ENCODE results near the gene ZNF775. TPM values are rescaled to one million over a fixed set of nuclear protein-coding genes. Genes with fewer than 3 reads are reported as not detected.
A peak's percentile ranks its signal among the peaks of the same experiment; 100 is the strongest.

Gene ZNF775
- total RNA-seq, 1 donor from 2014 or later, result 5.0 TPM

DNA sequence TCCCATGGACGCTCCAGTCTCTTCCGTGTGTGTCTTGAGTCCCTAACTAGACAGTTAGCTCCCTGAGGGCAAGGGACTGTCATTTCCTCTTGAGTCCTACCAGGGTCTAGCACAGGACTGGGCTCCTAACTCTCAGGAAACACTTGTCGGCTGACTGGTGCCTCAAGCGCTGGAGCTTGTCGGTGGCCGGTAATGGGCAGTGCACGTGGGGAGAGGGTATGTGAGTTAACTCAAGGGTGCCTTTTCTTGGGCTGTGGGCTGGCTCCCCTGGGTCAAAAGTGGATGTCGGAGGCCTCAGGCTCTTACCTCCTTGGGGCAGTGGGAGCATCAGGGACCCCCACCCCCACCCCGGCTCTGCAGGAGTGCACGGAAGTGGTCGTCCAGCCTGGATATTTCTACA lies 32.9 kb downstream of the ZNF775 start:
- no peak for DNase-seq (ENCODE audit: low read depth)

DNA sequence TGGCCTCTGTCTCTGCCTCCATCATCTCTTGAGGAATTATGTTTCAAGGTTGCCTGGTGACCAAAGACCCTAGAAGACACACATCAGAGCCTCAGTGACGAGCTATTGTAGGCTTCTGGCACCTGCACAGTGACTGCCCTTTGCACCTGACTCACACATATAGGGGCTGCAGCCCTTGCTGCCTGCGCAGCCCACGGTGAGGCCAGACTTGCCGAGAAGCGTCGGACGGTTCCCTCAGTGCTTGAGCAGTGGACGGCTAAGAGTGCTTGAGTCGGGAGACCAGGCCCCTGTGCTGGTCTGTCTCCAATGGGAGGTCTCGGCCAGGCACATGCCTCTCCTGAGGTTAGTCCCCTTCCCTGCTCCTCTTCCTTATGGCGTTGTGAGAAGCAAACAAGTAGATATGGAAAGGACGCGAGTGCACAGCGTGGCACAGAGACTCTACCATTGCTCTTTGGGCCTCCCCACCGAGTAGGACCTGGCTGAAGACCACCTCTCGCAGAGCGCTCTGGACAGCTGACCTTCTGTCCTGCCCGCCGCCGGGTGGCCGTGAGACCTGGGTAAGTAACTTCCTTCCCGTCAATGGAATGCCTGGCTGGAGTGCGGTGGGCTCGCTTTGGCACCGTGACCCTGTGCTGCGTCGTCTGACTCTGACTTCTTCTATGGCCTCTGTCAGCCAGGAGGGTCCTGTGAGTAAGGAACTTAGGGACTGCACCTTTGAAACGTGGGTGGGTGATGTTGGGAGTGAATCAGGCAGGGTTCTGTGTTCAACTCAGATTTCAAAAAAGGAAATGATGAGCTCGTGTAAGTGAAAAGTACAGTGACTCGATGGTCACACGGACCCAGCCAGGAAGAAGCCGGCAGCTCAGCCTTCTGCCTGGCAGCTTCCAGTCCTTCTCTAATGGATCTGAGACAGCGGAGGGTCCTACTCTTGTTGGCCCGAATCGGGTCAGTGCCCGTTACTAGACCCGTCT lies 33.7 kb downstream of the ZNF775 start:
- DNase-seq (ENCODE audit: low read depth), result no peak

DNA sequence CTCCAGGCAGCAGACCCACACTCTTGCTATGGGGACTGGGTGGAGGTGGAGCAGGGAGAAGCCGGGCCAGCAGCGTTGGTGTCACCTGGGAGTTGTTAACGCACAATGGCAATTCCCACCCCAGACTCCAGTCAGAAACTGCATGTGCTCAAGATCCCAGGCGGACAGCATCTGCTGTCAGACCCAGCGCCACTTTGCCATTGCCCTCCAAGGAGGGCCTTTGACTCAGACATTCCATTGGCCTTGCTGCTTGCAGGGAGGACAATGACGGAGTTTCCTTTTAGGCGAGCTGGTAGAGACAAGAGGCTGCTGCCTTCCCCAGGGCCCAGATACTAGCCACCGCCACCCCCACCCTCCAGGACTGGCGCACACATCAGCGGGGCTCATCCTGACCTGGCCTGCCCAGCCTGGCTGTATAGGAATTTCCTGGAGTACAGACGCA lies 34.5 kb downstream of the ZNF775 start:
- no peak for DNase-seq (ENCODE audit: low read depth)

DNA sequence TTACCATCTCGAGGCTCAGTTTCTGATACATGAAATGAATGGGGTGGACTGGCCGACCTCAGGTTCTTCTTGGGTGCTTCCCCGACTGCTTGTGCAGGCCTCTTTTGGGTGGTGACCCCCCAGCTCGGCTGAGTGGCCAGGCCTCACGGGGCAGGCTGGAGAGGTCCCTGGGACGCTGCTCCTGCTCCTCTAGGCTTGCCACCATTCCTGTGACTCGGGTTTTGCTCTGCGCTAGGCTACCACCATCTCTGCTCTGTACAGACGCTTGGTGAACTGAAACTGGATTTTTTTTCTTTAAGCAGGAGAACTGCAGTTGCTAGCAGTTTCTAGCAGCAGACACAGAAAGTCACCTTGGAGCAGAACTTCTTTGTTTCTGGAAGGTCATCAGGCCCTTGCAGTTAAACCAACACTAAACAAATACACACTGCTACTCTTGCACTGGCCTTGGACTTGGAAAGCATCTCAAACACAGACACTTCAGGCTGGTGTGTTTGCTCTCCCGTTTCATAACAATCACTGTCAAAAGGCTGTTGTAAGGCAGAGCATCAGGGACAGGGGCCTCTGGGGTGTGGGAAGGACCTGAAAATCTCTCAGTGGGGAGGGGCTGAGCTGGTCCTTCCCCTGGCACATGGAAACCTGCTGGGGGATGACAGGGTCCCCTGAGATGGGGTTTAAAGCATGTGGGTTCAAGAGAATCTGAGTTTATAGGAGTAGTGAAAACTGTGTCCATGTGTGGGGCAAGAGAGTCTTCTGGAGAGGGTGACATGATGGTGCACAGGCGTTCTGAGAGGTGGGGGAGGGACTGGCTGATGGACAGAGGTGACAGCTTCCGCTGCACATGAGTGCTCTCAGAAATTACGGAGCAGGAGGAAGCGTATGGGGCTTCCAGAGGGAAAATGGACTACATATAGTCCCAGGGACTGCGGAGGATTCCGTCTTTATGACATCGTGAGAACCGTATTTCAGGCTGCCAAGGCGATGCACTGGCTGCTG lies 36.3 kb downstream of the ZNF775 start:
- no peak for DNase-seq (ENCODE audit: low read depth)

DNA sequence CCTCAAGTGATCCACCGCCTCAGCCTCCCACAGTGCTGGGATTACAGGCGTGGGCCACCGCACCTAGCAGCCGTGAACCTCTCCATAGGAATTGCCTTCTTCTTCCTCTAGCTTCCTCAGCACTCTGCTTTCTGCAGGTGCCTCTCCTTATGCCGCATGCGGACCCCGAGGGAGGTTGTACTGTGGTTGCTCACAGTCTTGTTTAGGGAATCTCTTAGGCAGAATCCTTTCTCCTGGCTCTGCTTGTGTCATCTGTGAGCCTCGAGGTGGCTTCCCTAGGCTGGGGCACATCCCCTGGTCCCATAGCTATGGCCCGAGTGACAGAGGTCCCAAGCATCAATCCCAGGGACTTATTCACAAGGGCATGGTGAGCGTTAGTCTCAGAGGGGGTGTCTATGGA lies 38.1 kb downstream of the ZNF775 start:
- DNase-seq (ENCODE audit: low read depth), result no peak

DNA sequence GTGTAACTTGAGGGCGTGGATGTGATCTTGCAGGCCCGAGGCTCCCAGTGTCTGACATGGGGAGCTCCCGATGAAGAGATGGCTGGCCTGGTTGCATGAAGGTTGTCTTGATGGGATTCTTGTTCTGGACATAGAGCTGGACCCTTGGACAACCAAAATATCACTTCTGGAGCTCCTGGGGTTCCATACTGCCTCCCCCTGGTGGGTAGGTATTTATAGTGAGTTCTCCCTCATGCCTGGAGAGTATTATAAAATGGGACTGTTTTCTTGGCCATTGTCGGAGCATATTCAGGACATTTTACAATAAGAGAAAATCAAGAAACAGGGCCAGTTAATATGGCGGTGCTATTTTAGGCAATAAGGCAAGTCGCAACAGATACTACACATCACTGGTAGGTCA lies 38.7 kb downstream of the ZNF775 start:
- DNase-seq (ENCODE audit: low read depth), result no peak

DNA sequence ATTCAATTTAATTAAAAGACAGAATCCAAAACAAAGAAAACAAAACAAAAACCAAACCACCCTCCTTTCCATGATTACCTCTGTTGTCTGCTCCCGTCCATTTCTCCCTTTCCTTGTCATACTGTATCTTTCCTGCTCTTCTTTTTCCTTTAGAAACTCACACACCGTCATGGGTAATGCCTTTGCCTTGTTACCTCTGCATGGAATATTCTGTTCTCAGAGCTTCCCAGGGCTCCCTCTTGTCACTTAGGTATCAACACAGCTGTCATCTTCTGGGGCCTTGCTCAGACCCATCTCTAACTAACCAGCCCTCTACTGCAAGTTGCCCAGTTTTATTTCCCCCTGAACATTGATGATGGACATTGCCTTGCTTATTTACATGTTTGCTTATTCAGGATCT lies 41.1 kb downstream of the ZNF775 start:
- DNase-seq (ENCODE audit: low read depth), result no peak

DNA sequence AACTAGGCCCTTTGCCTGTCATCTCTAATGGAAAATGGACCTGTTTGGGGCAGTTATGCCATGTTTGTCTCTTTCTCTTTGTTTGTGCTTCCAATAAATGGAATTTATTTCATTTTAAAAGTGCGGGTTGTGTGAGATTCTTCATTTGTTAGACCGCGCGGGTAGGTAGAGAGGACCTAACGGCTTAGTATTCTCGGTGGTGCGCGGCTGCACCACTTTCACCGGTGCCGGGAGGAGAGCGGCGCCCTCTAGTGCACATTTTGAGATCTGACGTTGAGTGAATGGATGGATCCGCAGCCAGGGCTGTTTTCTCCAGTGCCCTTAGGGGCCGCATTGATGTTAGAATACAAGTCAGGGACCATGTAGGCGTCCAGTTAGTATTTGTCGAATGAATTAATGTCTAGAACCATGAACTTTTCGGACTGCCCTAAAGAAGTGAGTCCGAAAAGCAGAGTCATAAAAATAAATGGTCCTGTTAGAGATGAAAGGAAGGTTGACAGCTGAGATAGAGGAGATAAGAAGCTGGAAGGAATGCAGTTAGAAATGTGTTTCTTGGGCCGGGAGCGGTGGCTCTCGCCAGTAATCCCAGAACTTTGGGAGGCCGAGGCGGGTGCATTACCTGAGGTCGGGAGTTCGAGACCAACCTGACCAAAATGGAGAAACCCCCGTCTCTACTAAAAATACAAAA lies 42.0 kb downstream of the ZNF775 start:
- peak; percentile 43 for DNase-seq (ENCODE audit: low read depth)

DNA sequence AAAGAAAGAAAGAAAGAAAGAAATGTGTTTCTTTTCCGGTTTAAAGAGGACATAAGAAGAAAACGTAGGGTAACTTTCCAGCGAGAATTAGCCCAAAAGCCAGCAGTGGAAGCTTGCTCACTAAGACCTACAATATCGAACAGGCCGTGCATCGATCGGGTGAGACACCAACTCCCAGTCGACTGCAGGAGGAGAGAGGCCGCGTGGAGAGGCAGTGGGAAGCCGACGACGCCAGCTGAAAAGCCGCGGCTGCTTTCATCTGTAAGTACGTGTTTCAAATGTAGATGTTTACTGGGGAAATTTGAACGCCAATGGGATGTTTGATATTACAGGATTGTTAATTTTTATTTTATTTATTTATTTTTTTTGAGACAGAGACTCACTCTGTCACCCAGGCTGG lies 42.7 kb downstream of the ZNF775 start:
- DNase-seq (ENCODE audit: low read depth), result no peak

DNA sequence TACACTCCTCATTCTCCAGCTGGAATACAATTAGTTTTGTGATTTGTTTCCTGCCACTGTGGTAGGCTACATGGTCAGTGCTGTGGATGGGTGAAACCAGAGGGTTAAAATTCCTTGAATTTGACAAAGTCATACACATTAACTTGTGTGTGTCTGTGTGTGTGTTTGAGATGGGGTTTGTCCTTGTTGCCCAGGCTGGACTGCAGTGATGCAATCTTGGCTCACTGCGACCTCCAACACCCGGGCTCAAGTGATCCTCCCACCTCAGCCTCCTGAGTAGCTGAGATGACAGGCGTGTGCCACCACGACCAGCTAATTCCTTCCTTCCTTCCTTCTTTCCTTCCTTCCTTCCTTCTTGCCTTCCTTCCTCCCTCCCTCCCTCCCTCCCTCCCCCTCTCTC lies 46.5 kb downstream of the ZNF775 start:
- DNase-seq (ENCODE audit: low read depth), result no peak

DNA sequence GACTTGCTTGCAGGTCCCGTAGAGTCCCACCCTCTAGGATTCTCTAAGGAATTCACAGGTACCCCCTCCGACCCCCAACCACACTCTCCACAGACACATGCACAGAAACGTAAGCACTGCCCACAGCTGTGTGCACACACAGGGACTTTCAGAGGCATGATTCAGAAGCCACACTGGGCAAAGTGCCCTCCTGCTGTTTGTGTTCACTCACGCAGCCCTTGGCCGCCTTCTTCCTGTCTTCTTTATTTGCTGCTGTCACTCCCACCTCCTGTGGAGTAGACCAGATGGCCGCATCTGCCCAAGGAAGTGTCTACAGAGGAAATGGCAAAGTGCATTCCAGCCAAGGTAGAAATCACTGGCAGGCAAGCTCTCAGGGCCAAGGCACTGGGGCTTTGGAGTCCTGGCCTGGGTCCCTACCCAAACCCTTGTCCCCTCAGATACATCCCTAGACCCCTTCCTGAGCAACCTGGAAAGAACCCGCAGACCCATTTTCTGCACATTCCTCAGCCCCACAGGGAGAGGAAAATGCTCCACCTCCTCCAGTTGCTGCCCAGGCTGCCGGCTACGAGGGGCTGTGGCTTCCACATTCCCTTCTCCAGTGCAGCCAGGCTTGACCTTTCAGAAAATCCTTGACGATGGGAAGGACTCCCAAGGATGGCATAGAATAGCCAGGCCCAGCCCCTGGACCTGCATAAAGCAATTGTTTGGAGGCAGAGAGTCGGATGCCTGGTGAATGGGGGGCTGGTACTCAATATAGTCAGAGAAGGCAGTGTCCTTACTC lies 49.7 kb downstream of the ZNF775 start:
- DNase-seq (ENCODE audit: low read depth), result peak; percentile 91

DNA sequence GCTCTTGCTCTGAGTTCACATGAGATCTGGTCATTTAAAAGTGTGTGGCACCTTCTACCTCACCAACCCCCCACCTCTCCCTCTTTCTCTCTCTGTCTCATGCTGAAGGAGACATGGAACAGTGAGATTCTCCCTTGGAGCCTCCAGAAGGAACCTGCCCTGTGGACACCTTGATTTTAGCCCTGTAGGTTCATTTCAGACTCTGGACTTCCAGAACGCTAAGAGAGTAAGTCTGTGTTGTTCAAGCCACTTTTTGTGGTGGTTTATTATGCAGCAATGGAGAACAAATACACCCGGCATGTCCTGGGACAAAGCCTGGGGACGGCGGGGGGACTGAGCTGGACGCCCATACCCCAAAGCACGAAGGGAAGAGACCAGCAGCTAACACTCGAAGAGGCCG lies 50.6 kb downstream of the ZNF775 start:
- no peak for DNase-seq (ENCODE audit: low read depth)

DNA sequence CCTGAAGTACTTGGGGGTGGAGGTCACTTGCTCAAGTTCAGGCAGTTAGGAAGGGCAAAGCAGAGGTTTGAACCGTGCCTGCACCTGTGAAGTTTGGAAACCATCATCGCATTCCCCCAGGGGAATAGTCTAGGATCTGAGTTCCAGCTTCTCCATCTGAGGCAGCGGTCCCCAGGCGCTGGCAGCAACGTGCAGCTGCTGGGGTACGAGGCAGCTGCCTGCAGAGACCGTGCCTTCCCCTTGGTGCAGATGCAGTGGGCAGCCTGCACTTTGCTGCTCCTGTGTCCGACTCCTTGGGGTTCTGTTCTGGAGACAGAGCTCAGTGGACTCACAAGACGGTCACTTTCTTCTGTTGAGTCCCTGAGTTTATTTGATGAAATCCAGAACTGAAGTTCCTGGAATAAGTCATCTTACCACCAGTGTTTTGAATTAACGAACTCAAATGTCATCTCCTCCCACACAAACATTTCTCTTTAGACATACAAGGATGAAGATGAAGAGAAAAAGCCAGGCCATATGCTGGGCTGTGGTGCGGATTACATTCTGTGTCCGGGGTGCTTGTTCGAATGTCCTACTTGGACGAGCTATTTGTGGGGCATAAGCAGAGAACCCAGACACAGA lies 51.4 kb downstream of the ZNF775 start:
- no peak for DNase-seq (ENCODE audit: low read depth)

DNA sequence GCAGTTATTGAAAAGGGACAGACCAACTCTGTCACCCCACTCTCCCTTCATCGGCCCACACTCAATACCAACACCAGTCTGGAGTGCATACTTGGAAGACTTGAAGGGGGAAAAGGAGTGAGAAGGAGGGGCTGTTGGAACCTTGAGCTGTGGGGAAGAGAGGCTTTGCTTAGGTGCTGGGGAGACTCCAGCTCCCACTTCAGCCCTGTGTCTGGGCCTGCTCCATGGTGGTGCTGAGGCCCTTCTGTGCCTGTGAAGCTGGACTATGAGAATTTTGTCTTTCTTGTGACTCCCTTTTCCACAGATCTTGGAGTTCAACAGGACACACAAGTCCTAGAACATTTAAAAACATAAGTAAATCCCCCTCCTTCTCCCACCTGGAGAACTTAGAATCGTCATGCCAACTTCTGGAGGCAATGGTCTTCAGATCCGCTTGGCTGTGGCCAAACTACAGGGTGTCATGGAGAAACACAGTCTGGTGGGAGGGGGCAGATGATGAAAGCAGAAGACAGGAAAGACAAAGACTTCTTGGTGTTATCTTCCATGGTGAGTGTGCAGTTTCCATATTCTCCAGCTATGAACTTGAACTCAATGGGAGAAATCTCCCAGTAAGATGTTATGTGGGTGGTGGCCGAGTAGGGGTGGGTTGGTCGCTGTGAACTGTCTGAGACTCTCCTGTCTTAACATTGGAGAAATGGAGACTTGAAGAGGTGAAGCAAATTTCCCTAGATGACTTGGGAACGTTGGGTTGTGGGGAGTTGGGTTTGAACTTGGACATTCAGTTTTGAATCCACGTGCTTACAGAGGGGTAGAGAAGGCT lies 52.9 kb downstream of the ZNF775 start:
- no peak for DNase-seq (ENCODE audit: low read depth)

DNA sequence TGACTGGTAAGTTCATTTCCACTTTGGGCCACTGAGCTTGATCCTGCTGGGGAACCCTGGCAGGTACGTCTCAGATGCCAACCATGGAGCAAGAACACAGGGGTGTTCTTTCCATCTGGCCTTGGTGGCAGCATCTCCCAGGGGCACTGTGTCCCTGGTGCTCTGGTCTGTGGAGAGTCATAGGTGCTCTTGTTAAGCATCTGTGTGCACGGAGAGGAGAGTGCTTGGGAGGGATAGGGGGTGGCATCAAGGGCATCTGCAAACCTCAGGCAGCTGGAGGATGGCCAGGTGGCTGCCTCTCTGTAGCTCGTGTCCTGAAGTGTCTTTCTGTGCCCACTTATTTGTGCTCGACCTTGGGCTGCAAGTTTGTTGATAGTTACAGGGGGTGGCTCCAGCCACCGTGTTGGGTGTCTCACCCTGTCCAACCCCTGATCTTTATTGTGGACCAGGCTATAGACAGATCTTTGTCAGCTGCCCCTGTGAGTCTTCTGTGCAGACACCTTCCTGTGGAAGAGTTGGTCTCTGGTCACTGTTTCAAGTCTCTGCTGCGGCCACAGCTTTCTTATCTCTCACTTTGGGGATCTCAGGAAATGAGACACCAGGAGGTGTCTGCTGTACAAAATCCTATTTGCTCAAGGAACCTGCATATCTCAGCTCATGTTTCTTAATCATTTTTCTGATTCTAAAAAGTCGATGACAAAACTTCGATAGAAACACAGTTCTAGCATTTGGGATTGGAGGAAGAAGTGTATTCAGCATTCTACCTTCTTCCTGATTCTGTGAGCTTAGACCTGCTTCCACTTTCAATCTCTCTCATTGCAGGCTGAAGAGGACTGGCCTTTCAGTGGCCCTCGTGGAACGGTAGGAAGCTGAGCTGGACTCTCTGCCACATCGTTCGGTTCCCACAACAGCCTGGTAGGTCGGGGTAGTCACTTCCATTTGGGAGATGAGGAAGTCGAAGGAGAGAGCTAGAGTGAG lies 54.1 kb downstream of the ZNF775 start:
- DNase-seq (ENCODE audit: low read depth), result no peak

DNA sequence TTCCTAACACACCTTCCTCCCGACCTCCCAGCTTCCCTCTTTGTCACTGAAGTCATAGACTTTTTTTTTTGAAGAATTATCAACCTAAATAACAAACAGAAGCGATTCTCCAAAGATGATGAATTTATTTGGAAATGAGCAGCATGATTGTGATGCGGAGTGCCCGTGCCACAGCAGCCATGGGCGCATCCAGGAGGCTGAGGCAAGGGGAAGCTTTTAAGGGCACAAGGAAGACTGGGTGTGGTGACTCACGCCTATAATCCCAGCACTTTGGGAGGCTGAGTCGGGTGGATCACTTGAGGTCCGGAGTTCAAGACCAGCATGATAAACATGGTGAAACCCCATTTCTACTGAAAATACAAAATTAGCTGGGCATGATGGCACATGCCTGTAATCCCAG lies 55.1 kb downstream of the ZNF775 start:
- DNase-seq (ENCODE audit: low read depth), result no peak

DNA sequence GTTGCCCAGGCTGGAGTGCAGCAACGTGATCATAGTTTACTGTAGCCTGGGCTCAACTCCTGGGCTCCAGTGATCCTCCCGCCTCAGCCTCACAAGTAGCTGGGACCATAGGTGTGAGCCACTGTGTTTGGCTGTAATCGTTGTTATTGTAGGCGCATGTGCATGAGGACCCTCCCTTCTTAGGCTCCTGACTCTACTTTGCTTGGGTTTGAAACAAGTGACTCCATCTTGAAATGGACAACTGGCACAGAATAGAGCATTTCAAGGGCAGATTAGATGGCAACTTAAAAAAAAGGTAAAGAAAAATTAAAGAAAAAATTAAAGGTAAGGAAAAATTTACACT lies 55.9 kb downstream of the ZNF775 start:
- DNase-seq (ENCODE audit: low read depth), result no peak

DNA sequence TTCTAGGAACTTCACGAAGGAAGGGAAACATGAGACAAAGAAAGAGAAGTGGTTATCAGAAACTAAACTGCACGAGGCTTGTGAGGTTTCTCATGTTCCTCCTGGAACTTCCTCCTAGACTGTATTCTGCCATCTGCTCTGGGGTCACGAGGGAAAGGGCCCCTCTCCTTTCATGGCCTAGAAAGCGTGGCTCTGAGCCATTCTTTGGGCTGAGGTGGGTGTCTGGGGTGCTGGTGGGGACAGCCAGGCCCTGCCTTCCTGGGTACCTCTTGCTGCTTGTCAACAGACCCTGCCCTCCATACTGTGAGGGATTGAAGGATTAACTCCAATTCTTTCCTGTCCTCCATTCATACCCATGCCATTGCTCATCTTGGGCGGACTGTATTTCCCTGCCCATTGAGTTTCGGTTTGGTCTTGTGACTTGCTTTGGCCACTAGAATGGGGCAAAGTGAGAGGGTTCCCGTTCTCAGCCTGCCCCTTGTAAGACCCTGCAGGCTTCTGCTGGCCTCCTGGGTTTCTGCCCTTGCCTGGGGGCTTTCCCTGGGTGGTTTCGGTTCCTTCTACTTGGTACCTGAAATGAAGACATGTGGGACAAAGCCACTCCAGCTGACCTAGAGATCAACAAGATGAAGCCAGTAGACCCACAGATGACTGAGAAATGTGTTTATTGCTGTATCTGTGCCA lies 56.4 kb downstream of the ZNF775 start:
- no peak for DNase-seq (ENCODE audit: low read depth)

Measured in renal cortical epithelial cell (primary cell).